Left forelimb (tissue), 1 donor: ENCODE measurements around the gene CFAP70.

ENCODE experiments used
- DNase-seq: peaks from one replicate; pipeline ENCODE4 v3.0.0-alpha.2; 2018; ENCODE audit warnings: low spot score

Gene CFAP70

GRCh38 chr10:73252445-73253224 is 106.0 kb downstream of the CFAP70 start, which contains the start of gene MRPS16:
TSS of gene MRPS16 (minus strand) at chr10:73252644. CDS start at chr10:73252482, 162 bp downstream.
- DNase-seq = peak; percentile 91

- DNase-seq = no peak
Observed at GRCh38 chr10:73251683-73252444, 106.8 kb downstream of the CFAP70 start.

- no peak for DNase-seq
Observed at GRCh38 chr10:73248259-73248724, 110.4 kb downstream of the CFAP70 start.

GRCh38 chr10:73247509-73248258 is 111.0 kb downstream of the CFAP70 start:
- DNase-seq = no peak

GRCh38 chr10:73246646-73247508 is 111.8 kb downstream of the CFAP70 start, which contains the start of gene DNAJC9:
TSS of gene DNAJC9 (minus strand) at chr10:73247255. CDS start at chr10:73247189, 66 bp downstream.
- DNase-seq = peak; percentile 98

- DNase-seq = no peak
Observed at GRCh38 chr10:73246322-73246645, 112.4 kb downstream of the CFAP70 start.

- DNase-seq = no peak
Observed at GRCh38 chr10:73244866-73245477, 113.7 kb downstream of the CFAP70 start.

GRCh38 chr10:73239908-73240307 is 118.8 kb downstream of the CFAP70 start:
- no peak for DNase-seq

GRCh38 chr10:73238990-73239566 is 119.6 kb downstream of the CFAP70 start:
- DNase-seq = no peak

- no peak for DNase-seq
Observed at GRCh38 chr10:73234695-73235094, 124.0 kb downstream of the CFAP70 start.

GRCh38 chr10:73233883-73234282 is 124.8 kb downstream of the CFAP70 start:
- DNase-seq = no peak

- DNase-seq = no peak
Observed at GRCh38 chr10:73232887-73233286, 125.8 kb downstream of the CFAP70 start.

GRCh38 chr10:73229567-73229966 is 129.1 kb downstream of the CFAP70 start:
- no peak for DNase-seq

- no peak for DNase-seq
Observed at GRCh38 chr10:73228247-73228646, 130.4 kb downstream of the CFAP70 start.

- no peak for DNase-seq
Observed at GRCh38 chr10:73226663-73227062, 132.0 kb downstream of the CFAP70 start.

- no peak for DNase-seq
Observed at GRCh38 chr10:73225518-73225917, 133.1 kb downstream of the CFAP70 start.

- DNase-seq = no peak
Observed at GRCh38 chr10:73220989-73221388, 137.7 kb downstream of the CFAP70 start.

- DNase-seq = no peak
Observed at GRCh38 chr10:73219384-73219783, 139.3 kb downstream of the CFAP70 start.

GRCh38 chr10:73218431-73219191 is 140.1 kb downstream of the CFAP70 start:
- no peak for DNase-seq

- no peak for DNase-seq
Observed at GRCh38 chr10:73217628-73218027, 141.0 kb downstream of the CFAP70 start.
